Measurements from ENCODE around the gene SDK2.

- TF ChIP-seq CTCF (IDR thresholded peaks at IDR 0.05) (no peak), POLR2A (IDR thresholded peaks at IDR 0.05) (no peak)
Measured at GRCh38 chr17:73679476-73679875, 35.2 kb upstream of the SDK2 start.

All from thyroid gland (tissue), 4 donors.